Activated CD4-positive, CD25-positive, alpha-beta regulatory T cell treated with anti-CD3 and anti-CD28 coated beads, Interleukin-2, amount 50 U/mL, for 16 hours (primary cell): ENCODE measurements around the gene CRYL1.
"Not testable (repeated sequence)": the region's sequence is repeated elsewhere in the genome, so short reads cannot be mapped to it uniquely, and the experiment has no call there.

Experiments used
- DNase-seq: peaks from one replicate; pipeline ENCODE4 v3.0.0-alpha.2; 2020; ENCODE audit warnings: low read depth, low spot score

Gene CRYL1

DNA sequence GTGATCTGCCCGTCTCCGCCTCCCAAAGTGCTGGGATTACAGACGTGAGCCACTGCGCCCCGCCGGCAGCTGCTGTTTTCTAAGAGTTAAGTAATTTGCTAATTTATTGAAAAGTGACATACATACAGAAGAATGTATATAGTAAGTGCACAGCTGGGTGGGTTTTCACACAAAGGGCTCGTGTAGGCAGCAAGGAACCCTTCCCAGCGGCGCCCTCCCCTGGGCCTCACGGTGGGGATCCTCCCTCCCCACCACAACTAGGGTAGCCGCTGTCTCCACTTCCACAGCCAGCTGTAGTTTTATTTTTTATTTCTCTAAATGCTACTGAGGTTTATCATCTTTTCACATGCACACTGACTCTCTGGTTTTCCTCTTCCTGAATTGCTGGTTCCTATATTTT, 64.9 kb downstream of the CRYL1 start:
- DNase-seq: no peak

DNA sequence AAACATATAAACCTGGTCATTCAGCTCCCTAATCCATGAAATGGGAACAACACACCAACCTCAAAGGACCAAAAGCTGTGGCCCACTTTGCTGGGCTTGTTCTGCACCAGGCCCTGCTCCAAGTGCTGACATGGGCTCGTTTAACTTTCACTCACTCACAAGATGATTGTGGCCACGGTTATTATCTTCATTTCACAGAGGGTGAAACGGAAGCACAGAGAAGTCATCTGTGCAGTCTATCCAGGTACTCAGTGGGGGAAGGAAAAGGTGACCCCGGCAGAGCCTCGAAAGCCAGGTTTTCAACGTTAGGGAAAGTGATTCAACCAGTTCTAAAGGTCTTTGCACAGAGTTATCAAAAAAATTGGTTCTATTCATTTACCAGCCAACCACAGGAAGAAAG, 68.0 kb downstream of the CRYL1 start:
- no peak for DNase-seq

GRCh38 chr13:20456737-20457136, 68.9 kb downstream of the CRYL1 start:
- DNase-seq: no peak

DNA sequence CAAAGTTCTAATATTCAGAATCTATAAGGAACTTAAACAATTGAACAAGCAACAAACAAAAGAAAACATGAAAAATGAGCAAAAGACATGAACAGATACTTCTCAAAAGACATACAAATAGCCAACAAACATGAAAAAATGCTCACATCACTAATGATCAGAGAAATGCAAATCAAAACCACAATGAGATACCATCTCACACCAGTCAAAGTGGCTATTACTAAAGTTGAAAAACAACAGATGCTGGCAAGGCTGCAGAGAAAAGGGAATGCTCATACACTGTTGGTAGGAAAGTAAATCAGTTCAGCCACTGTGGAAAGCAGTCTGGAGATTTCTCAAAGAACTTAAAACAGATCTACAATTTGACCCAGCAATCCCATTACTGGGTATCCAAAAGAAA, 74.3 kb downstream of the CRYL1 start:
- DNase-seq: no peak

- no peak for DNase-seq
These were observed 77.2 kb downstream of the CRYL1 start for GRCh38 chr13:20448470-20448869.

DNA sequence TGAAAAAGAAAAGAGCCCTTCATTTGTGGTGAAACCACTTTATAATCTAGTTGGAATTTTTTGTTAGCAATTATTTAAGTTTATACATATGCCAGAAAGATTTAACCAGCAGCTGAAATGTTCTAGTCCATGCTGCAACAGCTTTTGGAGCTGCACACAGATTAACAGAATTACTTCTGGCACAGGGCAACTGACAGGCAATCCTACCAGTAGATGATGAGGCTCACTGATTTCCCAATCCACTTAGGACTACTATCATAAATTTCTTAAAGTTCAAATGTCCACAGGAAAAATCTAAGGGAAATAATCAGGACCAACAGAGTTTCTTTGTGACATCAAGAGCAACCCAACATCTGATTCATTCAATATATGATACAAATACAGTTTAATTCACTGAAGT, 78.8 kb downstream of the CRYL1 start:
- no peak for DNase-seq

GRCh38 chr13:20446405-20446804, 79.3 kb downstream of the CRYL1 start:
- DNase-seq: no peak

DNA sequence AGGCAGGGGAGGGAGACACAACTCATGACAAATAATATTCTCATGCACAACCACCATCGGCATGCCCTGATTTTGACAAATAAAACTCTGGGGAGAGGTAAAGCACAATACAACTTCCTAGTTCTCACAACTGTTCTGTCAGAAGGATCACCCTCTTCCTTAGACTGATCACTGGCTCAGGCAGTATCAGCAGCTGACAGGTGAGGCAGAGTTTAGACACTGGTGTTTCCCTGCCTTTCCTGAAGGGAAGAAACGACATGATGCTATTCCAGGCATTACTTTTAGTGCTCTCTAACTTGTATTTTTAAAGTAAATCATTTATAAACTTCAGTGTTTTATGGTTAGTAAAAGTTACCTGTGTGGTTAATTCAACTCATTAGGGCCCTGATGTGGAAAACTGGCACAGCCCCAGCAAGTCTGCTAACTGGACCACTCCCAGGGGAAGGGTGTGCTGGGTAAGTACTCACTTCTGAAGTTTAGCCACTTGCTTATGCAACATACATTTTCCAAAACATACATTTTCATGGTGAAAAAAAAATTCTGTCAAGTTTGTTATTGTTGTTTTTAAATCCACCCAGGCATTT, 82.8 kb downstream of the CRYL1 start:
- no peak for DNase-seq

- DNase-seq: no peak
These were observed 83.3 kb downstream of the CRYL1 start for GRCh38 chr13:20442375-20442774.

DNA sequence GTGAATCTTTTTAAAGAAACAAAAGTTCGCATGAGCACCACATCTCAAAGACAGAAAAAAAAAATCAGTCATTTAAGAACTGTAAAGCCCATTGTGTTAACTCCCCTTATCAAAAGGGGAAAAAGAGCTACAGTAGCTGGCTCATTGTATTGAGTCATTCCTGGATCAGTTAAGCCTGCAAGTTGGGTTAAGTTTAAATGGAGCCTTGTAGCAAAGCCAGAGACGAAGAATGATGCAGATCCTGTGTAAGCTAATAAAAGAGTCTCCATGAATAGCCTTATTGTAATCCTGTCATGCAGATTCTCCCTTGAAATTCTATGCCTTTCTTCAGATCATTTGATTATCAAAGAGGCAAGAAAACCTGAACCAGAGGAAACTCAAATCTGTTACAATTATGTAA, 83.8 kb downstream of the CRYL1 start:
- no peak for DNase-seq

GRCh38 chr13:20441056-20441455, 84.6 kb downstream of the CRYL1 start:
- no peak for DNase-seq

- DNase-seq: no peak
These were observed 86.4 kb downstream of the CRYL1 start for GRCh38 chr13:20439261-20439660.

- DNase-seq: no peak
These were observed 86.9 kb downstream of the CRYL1 start for GRCh38 chr13:20438801-20439200.

DNA sequence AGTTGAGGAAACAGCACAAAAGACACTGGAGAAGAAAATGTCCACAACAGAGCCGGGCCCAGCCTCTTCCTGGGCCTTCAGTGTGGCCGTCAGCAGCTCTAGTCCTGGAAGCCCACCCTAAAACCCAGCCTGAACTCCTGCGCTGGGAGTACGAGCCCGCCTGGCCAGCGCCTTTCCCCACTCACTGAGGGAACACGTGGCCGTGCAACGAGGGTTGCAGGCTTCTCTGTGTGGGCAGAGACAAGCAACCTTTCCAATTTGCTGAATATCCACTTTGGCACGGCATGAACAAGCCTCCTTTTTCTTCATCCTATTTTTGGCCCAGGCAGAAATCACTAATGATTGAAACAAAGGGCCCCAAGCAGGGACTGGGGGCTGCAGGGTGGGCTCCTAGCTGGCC, 89.2 kb downstream of the CRYL1 start:
- no peak for DNase-seq

- DNase-seq: no peak
These were observed 89.9 kb downstream of the CRYL1 start for GRCh38 chr13:20435616-20436368.

GRCh38 chr13:20434210-20434609, 91.4 kb downstream of the CRYL1 start:
- DNase-seq: not testable (repeated sequence)

- DNase-seq: no peak
These were observed 93.8 kb downstream of the CRYL1 start for GRCh38 chr13:20431687-20432384.

GRCh38 chr13:20431080-20431479, 94.6 kb downstream of the CRYL1 start:
- DNase-seq: no peak

- DNase-seq: no peak
These were observed 95.4 kb downstream of the CRYL1 start for GRCh38 chr13:20430296-20430695.

GRCh38 chr13:20429682-20430081, 96.0 kb downstream of the CRYL1 start:
- DNase-seq: no peak

GRCh38 chr13:20428666-20429644, 96.7 kb downstream of the CRYL1 start:
- no peak for DNase-seq
